HUDEP-2 (cell line): Measurements from ENCODE around the gene F5.

ENCODE experiments used
- DNase-seq, 76 experiments: peaks; one replicate each; lab custom pipeline; 2025; ENCODE audit not compliant: unreplicated experiment in 76 of 76; lab: John Stamatoyannopoulos, UW

Gene F5

DNA sequence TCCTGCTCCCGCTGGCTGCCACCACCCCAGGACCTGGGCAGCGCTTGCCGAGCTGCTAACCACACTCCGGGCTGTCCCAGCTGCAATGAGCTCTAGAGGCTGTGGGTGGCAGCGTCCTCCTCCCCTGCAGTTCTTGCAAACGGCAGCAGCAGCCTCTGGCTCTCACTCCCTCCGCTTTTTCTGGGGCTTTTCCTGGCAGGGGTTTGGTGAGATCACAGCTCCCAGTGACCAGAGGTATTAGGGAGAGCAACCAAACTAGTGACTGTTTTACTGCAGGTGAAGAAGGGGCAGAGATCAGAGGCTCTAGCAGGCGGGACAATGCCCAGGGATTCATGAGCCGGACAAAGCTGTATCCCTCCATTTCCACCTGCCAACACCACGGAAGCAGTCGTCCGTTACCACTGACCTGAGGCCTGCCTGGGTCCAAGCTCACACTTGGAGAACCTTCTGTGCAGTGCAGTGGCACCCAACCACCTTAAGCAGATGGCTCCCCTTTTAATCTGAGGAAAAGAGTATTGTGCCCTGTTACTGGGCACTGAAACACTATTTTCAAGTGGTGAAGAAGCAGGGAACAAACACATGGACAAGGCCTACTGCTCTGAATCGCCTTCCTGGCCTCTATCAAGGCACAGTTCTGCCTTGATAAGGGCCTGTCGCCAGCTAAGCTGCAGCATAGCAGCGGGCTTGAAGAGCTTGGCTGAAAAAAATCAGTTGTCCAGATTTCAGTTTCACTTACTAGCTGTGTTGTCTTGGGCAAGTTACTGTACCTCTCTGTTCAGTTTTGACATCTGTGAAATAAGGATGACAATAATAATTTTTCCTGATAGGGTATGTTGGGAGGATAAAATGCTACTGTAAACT lies at the start of gene F5:
Gene F5 (minus strand): TSS at position 87 of the 861 bp plus-strand sequence. CDS start 95 bp downstream, outside the sequence.
- peak in 20 of 76 experiments; percentile 0 to 27 (median 6) for DNase-seq

DNA sequence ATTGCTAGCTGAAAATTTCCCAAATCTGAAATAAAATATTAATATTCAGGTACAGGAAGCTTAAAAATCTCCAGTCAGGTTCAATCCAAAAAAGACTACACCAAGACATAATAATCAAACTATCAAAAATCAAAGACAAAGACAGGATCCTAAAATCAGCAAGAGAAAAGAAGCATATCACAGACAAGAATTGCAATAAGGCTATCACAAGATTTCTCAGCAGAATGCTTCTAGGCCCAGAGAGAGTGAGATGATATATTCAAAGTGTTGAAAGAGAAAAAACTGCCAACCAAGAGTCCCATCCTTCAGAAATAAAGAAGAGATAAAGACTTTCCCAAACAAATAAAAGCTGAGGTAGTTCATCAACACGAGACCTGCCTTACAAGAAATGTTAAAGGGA lies 48.6 kb upstream of the F5 start:
- DNase-seq: no peak

DNA sequence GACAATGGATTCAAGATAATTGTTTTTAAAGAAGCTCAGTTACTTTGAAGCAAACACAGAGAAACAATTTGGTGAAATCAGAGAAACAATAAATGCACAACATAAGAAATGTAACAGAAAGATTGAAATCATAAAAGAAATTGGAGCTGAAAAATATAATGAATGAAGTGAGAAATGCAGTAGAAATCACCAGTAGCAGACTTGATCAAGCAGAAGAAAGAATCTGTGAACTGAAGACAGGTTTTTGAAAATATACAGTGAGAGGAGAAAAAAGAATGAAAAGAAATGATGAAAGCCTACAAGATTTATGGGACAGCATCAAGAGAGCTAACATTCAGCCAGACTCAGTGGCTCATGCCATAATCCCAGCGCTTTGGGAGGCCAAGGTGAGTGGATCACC lies 47.9 kb upstream of the F5 start:
- no peak for DNase-seq

DNA sequence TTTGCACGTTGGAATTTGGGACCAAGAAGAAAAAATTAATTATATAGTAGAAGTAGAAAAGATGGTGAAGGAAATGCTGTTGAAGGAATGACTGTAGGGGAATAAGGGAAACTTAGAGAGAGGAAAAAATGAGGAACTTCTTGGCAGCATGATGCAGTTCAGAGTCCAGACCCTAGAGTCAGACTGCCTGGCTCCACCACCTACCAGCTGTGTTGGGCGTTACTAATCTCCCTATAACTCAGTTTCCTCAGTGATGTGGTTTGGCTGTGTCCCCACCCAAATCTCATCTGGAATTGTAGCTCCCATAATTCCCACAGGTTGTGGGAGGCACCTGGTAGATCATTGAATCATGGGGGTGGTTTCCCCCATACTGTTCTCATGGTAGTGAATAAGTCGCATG lies 45.0 kb upstream of the F5 start:
- no peak for DNase-seq

DNA sequence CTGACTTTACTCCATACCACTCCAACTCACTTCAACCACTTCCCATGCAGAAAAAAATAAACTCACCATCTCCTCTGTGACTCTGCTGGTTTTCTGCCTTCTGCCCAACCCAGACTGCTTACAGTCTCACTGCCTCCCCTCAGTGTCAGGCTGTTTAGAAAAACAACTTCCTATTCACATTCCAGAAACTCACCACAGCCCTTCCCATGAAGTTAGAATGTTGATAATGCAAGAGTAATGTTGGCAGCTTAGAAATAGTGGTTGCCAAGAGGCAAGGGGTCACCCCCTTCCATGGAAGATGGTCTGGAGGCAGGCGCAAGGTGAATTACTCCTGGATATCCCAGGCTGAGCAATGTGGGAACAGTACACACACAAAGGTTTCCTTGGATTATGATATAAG lies 43.7 kb upstream of the F5 start, which contains the start of gene SELP:
Gene SELP (minus strand): TSS at position 119 of the 400 bp plus-strand sequence. CDS start 50 bp downstream, at position 69.
- no peak for DNase-seq

DNA sequence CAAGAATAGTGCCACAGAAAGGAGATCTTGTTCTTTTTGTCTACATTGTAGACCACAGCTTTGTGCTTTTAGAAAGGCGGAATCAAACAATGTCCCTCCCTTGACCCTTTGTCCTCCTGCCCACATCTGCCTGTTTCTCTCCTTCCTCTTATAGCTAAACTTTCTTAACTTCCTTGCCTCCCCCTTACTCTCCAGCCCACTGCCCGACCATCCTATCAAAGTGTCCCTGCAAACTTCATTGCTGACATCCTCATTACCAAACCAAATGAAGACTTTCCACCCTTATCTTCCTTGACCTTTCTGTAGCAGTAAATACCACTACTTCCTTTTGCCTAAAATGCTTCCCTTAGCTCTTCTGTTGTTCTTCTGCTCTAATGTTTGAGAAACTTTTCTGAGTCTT lies 38.6 kb upstream of the F5 start:
- no peak for DNase-seq

DNA sequence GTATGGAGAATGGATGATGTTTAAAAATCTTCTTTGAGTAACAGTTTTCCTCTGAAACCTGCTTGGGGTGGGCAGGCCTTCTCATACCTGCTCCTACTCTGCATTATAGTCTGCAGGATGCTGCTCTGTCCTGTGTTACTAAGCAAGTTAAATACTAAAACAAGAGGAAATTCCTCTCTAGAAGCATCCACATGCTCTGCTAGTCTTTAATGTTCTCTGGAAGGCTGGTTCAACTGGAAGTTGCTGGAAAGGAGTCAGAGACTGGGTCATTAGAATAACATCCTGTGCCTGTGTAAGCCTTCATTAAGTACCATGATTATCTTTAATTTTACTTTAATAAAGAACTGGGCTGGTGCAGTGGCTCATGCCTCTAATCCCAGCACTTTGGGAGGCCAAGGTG lies 37.8 kb upstream of the F5 start:
- no peak for DNase-seq

DNA sequence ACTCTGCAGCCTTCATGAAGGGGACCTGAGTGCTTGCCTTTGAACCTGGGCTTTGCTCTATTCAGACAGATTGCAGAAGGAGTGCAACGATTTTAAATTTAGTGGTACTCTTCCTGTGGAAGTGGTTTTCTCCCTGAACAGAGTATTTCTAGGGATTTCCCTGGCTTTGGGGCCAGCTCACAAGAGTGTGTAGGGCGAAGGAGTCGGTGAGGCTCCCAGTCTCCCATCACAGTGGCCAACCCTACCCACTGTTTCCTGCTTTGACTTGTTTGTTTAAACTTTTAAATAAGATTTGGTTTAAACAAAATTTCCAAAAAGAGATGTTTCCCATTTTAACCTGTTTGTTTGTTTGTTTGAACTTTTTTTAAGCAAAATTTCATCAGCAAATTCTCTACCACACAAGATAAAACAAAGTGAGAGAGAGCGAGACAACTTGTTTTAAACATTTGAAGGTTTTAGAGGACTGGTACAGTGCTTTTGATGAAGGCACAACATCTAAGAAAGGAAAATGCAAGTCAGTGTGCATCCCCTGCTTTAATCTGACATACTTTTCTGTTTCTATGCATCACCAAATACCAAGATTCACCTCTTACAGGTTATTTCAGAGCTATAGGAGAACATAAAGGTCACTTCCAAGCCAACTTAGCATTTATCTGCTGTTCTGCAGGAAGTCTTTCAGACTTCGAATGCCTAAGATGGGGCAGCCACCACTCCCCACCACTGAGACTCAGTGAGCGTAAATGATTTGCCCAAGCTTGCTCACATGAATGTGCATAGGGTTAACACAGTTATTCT lies 37.0 kb upstream of the F5 start:
- no peak for DNase-seq

DNA sequence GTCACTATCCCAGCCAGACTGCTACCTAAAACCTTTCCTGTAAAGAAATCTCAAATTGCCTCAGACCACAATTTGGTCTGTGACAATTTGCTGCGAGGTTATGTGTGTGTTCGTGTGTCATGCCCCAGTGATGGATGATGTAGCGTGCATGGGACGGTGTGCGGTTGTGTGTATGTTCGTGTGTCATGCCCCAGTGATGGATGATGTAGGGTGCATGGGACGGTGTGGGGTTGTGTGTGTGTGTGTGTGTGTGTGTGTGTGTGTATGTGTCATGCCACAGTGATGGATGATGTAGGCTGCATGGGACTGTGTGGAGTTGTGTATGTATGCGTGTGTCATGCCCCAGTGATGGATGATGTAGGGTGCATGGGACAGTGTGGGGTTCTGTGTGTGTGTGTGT lies 34.3 kb upstream of the F5 start:
- no peak for DNase-seq

DNA sequence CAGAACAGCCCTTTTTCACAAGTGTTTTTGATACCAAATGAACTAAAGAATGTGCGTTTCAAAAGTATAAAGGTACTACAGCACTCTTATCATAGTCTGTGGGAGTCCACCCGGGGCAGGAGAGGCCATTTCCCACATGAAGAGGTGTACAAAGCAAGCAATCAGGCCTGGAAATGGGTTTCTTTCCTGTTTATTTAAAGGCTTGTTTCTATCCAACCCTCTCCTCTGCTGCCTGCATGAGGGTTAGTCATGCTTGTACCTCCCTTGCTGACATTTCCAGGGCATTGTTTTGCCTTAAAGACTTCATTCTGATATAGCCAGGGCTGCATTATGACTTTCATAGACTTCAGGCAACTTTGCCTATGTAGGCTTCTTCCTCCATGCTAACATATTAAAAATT lies 32.1 kb upstream of the F5 start:
- no peak for DNase-seq

DNA sequence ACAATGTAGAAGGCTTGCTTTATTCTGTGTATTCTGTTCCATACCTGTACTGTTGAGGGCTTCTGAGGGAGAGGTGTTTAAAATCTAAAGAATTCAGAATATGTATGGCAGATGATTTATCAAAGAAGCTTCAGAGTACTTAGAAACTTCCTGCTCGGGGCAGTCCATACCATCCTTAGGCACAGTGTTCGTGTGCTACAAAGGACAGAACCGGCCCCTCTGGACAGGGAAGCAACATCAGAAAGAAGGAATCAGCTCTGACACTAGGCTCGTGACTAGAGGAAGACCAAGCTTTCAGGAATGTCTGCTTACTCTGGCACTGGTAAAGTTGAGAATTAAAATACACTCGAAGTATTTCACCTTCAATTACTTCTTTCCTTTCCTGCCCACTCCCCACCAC lies 29.5 kb upstream of the F5 start:
- DNase-seq: no peak

DNA sequence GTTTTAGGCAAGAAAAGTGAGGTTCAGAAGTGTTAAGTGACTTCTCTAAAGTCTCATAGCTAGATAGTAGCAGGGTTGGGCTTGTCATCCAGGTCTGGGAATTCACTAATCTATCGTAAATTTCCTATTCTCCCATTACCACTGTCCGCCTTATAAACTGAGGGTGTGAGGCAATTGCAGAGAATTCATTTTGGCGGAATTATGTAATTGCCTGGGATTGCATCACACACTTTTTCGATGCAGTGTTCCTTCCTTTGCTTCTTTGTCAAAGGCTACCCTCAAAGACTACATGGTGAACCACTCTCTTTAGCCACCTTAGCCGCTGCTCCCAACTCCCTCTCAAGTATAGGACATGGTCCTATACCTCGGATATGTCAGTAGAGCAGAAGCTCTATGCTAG lies 24.6 kb upstream of the F5 start:
- DNase-seq: no peak

DNA sequence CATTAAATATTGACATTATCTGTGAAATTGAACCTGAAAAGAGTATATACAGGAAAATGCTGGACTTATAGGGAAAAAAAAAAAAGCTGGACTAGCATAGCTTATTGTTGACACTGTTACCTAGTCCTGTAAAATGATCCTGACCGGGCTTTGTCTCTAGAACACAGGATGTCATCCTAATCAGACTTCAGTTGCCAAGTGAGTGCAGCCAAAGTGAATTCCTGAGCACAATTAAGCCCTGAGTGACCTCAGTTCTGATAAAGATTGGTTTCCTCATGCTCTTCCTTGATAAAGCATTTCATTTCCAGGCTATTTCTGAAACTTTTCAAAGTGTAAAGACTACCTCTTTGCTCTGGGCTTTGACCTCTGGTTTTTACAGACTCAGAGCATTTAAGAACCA lies 23.8 kb upstream of the F5 start:
- DNase-seq: no peak

DNA sequence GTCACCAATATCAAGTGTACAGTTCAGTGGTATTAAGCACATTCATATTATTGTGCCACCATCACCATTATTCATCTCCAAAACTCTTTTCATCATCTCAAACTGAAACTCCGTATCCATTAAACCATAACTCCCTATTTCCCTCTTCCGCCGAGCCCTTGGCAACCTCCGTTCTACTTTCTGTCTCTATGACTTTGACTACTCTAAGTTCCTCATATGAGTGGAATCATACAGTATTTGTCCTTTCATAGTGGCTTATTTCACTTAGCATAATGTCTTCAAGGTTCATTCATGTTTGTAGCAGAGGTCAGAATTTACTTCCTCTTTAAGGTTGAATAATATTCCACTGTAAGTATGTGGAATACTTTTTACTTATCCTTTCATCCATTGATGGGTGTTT lies 21.9 kb upstream of the F5 start:
- no peak for DNase-seq

DNA sequence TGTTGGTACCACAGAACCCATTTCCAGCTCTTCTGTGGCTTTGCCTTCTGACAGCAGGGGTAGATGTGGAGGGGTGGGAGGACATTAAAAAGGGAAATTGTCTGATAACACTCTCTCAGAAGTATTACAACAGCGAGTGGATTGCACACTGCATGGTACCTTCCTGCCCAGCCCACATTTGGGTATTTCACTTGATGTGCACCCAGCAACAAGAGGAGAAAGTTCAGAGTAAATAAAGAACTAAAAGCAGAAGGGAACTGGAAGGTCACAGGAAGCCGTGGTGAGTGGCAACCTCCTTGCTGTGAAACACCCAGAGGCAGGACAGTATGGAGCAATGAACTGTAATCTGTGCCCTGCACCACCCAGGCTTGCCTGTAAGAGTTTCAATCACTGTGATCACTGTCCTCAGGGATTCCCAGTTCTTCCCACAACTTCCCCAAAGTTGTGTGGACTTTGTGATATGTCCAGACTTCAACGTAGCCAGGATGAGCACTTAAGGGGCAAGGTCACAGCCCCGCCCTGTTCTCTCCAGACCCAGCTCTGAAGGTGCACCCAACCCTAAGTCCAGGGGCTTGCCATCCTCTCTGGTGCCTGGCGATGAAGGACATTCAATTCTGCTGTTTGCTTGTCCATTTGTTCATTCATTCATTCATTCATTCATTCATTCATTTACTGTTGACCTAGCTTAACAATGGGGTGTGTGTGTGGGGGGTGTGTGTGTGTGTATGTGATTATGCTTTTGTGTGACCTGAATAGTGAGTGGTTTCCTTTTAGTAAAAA lies 18.7 kb upstream of the F5 start:
- DNase-seq: no peak

DNA sequence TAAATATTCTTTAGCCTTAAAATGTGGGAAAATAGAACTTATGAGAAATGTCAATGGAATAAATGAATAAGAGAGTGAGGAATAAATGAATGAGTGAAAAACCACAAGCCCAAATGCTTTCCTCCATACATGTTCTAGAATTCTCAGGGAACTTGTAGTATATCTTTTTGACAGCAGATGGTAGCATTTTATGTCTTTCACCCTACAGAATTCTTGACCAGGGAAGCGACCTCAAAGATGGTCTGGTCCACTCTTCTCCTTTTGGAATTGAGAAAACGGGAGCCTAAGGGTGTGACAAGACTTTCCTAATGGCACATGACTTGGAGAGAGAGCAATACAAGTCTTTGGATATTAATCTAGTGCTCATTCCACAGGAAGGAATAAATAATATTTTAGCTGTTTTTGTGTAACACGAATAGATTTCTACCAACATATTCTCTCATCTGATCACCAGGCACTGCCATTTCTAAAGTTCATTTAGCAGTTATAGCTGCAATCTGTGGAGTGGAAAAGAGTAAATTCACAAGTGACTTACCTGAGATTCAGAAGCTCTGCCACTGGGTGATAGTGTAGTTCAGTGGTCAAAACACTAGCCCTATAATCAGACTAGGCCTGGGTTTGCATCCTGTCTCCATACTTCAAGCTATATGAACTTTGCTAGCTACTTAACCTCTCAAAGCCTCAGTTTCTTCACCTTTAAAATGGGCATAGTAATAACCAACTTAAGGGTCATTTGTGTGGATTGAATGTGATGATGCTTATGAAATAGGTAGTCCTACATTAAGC lies 15.0 kb upstream of the F5 start:
- peak in 1 of 76 experiments; percentile 5 for DNase-seq

DNA sequence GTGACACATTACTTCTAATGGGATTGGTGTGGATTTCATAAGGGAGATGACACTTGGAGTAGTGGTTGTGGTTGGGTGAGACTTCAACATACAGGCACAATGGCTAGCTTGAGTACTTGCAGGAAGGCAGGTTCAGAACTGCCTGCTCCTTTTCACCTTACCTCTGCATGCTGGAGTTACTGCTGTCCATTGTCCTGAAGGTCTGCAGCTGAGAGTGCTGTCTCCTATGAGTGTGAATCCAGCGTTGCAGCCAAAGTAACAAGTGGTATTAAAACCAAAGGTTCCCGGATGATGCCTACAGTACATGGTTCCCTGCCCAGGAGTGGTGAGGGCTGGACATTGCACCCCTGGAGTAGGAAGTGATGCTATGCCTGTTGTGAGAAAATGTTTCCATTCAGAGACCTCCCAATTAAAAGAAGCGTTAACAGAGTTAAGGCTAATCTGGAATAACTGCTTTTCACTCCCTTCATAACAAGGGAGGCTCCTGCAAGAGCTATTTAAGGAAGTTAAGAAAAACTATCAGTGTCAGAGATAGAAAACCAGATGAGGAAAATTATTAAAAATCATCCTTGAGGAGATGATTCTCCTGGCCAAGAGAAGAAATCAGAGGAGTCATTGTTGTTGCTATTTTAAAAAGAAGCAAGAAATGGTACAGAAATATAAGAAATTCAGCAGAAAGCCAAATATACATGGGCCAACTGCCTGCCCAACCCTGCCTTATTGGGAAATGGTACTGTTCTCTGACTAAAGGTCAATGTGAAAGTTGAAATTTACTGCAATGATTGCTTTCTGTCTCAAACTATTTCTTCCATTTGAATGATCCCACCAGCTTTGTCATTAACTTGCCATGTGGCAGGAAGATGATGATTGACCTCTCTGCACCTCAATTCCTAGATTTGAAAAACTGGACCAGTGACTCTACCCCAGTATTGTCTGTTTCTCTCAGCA lies 9.8 kb upstream of the F5 start:
- DNase-seq: peak in 2 of 76 experiments; percentile 0 to 2

DNA sequence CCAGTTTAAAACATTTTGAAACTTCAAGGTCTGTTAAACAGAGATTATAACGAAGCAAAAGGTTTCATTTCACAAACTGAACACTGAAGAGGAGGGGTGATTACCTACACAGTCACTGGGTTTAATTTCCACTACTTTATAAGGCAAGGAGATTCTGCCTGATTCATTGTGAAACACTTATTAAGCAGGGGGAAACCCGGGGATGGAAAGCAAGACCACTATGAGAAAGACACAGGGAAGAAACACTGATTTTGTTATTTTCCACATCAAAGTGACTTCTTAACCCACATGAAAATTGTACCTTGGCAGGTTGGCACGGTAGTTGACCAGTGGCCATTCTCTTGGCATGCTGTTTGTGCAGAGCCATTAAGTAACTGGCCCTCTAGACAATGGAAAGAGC lies 8.1 kb upstream of the F5 start:
- DNase-seq: no peak

DNA sequence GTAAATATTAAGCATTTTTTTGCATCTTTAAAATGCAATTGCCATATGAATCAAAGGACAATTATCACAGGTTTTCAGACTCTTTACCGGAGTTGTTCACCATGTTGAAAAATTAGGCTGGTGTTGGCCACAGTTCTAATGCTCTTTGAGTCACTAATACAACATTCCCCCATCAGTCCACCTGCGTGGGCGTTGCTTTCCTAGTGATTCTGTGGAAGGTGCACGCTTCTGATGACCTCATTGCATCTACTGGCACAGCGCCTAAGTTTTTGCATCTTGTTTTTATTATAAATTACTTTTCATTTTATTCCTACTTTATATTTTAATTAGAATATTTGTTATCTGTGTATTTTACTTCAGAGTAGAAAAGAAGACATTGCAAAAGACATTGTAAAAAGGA lies 4.7 kb upstream of the F5 start:
- DNase-seq: no peak
